Measurements from ENCODE around the gene RASIP1.
"Not testable (repeated sequence)": the region's sequence is repeated elsewhere in the genome, so short reads cannot be mapped to it uniquely, and the experiment has no call there.

RASIP1 gene

GRCh38 chr19:48705431-48705830 is 35.0 kb downstream of the RASIP1 start:
- peak in 1 of 2 experiments; percentile 56 for DNase-seq

GRCh38 chr19:48703316-48703715 is 37.1 kb downstream of the RASIP1 start:
- DNase-seq, result no peak

- DNase-seq, result no peak
Measured at GRCh38 chr19:48702701-48703100, 37.7 kb downstream of the RASIP1 start.

GRCh38 chr19:48698046-48698445 is 42.4 kb downstream of the RASIP1 start:
- DNase-seq, result no peak

- DNase-seq, result no peak
Measured at GRCh38 chr19:48696353-48697010, 43.9 kb downstream of the RASIP1 start.

DNA sequence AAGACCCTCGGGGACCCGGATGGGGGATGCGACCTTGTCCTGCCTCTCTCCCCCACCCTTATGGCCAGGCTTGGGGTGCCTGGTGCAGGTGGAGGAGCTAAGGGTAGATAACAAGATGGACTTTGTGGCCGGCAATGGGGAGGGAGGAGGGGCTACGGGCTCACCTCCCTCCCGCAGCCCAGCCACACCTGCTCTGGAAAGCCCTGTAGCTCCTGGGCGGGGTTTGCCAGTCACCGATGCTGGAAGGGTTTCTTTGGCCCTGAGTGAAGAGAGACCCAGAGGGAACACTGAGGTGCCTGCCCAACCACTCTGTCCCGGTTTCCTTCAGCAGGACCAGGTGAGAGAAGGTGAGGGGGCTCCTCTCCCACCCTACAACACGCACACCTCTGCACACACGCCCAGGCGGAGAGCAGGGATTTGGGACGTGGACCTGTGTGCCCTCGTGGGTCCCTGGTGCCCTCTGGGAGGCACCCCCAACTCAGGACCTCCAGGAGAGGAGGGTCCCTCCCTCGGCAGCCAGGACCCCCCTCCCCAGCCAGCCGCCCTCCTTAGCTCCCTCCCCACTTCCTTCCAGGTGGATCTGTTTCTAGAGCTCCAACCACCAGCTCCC is 44.6 kb downstream of the RASIP1 start, which contains the start of gene FUT2:
Gene FUT2, plus strand, starts transcription at position 229 of the 610 bp plus-strand sequence. CDS start 6,986 bp downstream, outside the sequence.
- no peak for DNase-seq

DNA sequence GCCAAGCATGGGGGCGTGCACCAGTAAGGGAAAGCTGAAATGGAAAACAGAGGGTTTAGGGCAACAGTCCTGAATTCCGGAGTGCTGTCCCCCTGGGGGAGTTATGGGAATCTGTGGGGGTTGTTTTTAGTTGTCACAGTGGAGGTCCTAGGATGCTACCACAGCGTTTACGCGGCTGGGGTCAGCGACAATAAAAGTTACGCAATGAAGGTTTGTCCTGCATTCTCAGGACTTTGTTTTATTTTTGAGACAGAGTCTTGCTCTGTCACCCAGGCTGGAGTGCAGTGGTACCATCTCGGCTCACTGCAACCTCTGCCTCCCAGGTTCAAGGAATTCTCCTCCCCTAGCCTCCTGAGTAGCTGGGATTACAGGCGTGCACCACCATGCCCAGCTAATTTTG is 46.8 kb downstream of the RASIP1 start:
- not testable (repeated sequence) for DNase-seq

GRCh38 chr19:48689449-48689848 is 51.0 kb downstream of the RASIP1 start:
- DNase-seq, result no peak

DNA sequence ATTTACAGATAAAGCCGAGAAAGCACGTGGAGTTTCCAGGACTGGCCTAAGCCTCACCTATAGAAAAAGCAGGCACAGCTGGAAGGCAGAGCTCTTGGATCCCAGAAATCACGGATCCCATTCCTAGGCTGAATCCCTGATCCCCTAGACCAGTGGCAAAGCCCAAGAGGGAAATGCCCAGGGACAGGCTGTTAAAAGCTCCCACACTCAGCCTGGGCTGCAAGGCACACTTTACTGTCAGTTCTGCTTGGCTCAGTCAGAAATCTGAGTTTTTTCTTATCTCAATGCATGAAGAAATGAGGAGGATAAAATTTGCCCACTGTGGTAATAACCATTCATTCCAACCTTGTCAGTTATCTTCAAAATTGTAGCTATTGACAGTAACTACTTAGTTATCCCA is 52.6 kb downstream of the RASIP1 start:
- DNase-seq, result no peak

DNA sequence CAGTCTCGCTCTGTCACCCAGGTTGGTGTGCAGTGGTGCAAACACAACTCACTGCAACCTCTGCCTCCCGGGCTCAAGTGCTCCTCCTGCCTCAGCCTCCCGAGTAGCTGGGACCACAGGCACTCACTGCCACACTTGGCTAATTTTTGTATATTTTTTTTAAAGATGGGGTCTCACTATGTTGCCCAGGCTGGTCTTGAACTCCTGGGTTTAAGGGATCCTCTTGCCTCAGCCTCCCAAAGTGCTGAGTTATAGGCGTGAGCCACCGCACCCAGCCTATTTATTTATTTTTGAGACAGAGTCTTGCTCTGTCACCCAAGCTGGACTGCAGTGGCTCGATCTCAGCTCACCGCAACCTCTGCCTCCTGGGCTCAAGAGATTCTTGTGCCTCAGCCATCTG is 53.8 kb downstream of the RASIP1 start:
- not testable (repeated sequence) for DNase-seq

GRCh38 chr19:48686088-48686487 is 54.3 kb downstream of the RASIP1 start:
- no peak for DNase-seq

GRCh38 chr19:48685583-48685982 is 54.8 kb downstream of the RASIP1 start:
- no peak for DNase-seq

DNA sequence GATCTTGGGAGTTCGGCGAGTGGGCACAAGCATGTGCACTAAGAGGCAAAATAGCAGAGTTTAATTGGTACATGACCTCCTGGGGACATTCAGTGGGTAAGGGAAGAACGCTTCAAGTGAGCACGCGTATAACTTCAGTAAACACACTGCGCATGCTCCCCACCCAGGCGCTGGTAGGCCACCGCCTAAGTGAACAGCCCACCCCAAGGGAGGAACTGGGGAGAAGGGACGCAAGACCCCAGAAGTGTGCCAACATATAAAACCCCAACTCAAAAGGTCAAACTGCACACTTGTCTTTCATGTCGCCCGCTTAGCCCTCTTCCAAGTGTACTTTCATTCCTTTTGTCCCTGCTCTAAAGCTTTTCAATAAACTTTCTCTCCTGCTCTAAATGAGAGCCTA is 57.1 kb downstream of the RASIP1 start:
- DNase-seq, result no peak

GRCh38 chr19:48681127-48681470 is 59.3 kb downstream of the RASIP1 start:
- DNase-seq, result no peak

- DNase-seq, result no peak
Measured at GRCh38 chr19:48680436-48681126, 59.8 kb downstream of the RASIP1 start.

- not testable (repeated sequence) for DNase-seq
Measured at GRCh38 chr19:48680006-48680405, 60.4 kb downstream of the RASIP1 start.

GRCh38 chr19:48678201-48678600 is 62.2 kb downstream of the RASIP1 start:
- no peak for DNase-seq

DNA sequence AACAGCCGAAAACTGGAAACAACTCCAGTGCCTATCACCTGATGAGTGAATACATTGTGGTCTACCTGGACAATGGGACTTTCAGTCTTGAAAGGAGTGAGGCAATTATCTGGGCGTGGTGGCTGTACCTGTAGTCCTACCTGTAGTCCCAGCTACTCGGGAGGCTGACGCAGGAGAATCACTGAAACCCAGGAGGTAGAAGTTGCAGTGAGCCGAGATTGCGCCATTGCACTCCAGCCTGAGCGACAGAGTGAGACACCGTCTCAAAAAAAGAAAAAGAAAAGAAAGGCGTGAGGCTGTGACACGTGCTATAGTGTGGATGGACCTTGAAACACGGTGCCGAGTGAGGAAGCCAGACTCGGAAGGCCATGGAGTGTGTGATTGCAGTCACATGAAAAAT is 63.5 kb downstream of the RASIP1 start:
- no peak for DNase-seq

GRCh38 chr19:48676487-48676886 is 63.9 kb downstream of the RASIP1 start:
- DNase-seq, result no peak

GRCh38 chr19:48674921-48675824 is 65.2 kb downstream of the RASIP1 start:
- DNase-seq, result peak; percentile 88 to 94

DNA sequence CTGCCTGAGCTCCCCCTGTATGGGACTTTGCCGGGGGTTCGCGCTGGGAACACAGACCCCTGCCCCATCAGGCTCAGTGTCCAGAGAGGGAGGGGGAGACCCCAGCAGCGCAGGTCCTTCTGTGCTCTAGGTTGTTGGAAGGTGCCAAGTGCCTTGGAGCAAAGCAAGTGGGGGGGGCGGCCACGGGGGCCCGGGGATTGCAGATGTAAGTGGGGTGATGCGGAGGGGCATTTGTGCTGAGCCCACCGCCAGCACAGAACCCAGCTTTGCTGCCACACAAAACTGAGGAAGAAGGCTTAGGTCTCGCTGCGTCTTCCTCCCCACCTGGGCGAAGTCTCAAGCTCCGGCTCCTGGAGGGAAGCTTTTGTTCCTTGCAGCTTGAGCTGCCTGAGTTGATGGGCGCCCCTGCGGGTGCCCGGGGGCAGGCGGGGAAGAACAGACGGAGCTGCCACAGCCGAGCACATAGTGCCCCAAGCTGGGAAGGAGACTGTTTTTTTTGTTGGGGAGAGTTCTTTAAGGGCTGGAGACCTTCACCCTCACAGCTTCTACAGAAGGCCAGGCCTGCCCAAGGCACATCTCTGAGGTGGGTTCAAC is 66.1 kb downstream of the RASIP1 start:
- no peak for DNase-seq

GRCh38 chr19:48673436-48674100 is 66.8 kb downstream of the RASIP1 start:
- DNase-seq, result no peak

Measured in NCI-H446 (cell line).